Endodermal cell (in vitro differentiated cells): Measurements from ENCODE around the gene CREBBP. TPM values are rescaled to one million over a fixed set of nuclear protein-coding genes. Genes with fewer than 3 reads are reported as not detected.

ENCODE experiments used
- DNase-seq: peaks from one replicate; pipeline ENCODE4 v3.0.0-alpha.2; 2017
- H3K27ac ChIP-seq: 2 replicates; pipeline ENCODE4 v1.5.1; 2013; ENCODE audit warnings: mild to moderate bottlenecking, low read depth, low read length, moderate library complexity
- H3K27me3 ChIP-seq: 2 replicates; pipeline ENCODE4 v1.6.1; 2013; ENCODE audit warnings: mild to moderate bottlenecking, low read length, moderate library complexity; ENCODE audit not compliant: insufficient read depth, control insufficient read depth, poor library complexity, severe bottlenecking
- H3K36me3 ChIP-seq: 2 replicates; pipeline ENCODE4 v1.7.0; 2013; ENCODE audit warnings: mild to moderate bottlenecking, low read length, moderate library complexity; ENCODE audit not compliant: control insufficient read depth, insufficient read depth
- H3K4me1 ChIP-seq: one replicate; pipeline ENCODE4 v1.7.0; 2013; ENCODE audit warnings: low read length; ENCODE audit not compliant: control insufficient read depth, insufficient read depth
- H3K4me3 ChIP-seq: 2 replicates; pipeline ENCODE4 v1.5.1; 2013; ENCODE audit warnings: mild to moderate bottlenecking, low read length, moderate library complexity
- H3K9ac ChIP-seq: 2 replicates; pipeline ENCODE4 v1.6.1; 2013; ENCODE audit warnings: mild to moderate bottlenecking, low read length, moderate library complexity; ENCODE audit not compliant: poor library complexity, severe bottlenecking; ENCODE audit errors: extremely low read depth
- H3K9me3 ChIP-seq: 2 replicates; pipeline ENCODE4 v1.6.1; 2013; ENCODE audit warnings: mild to moderate bottlenecking, low read length, moderate library complexity; ENCODE audit not compliant: control insufficient read depth
- H3K27ac Mint-ChIP-seq: 2 replicates; pipeline ENCODE4 v1.8.0; 2020; ENCODE audit warnings: mixed read lengths
- H3K27me3 Mint-ChIP-seq: 2 replicates; pipeline ENCODE4 v1.8.0; 2021; ENCODE audit warnings: mild to moderate bottlenecking, mixed read lengths; ENCODE audit not compliant: insufficient read depth
- H3K36me3 Mint-ChIP-seq: 2 replicates; pipeline ENCODE4 v1.8.0; 2020; ENCODE audit warnings: low read depth, mixed read lengths
- H3K4me1 Mint-ChIP-seq: 2 replicates; pipeline ENCODE4 v1.8.0; 2020; ENCODE audit warnings: mixed read lengths
- H3K4me3 Mint-ChIP-seq: 2 replicates; pipeline ENCODE4 v1.8.0; 2020; ENCODE audit warnings: mild to moderate bottlenecking, moderate library complexity, mixed read lengths
- H3K9me3 Mint-ChIP-seq: 2 replicates; pipeline ENCODE4 v1.8.0; 2020; ENCODE audit warnings: mild to moderate bottlenecking, mixed read lengths
- CTCF ChIP-seq: fragments of 200-600 bp; sonication (generic); conservative IDR thresholded peaks from 2 replicates; pipeline ENCODE4 v1.5.0; 2021; ENCODE audit warnings: antibody characterized with exemption, mild to moderate bottlenecking
- WGBS, 2 experiments: methylation state at CpG; one replicate each; pipeline versions ENCODE4 v1.1.5 to v1.1.7; 2013; ENCODE audit warnings: missing lambda C conversion rate in 2 of 2, mixed read lengths in 1 of 2; ENCODE audit not compliant: insufficient coverage in 1 of 2, insufficient read length in 1 of 2; 5-methylcytosine and 5-hydroxymethylcytosine counted together
- total RNA-seq, 2 donors: library from RNA; stranded (reverse); fragmentation: NEBNext Ultra II Directional in 1 of 2; extraction: Animal tissue kit (Norgen Biotek cat#: 25700) in 1 of 2; gene quantifications; 2 replicates in 1 of 2; 3 replicates in 1 of 2; pipeline ENCODE4 v1.2.1, GENCODE V29; 2021

CREBBP gene
- total RNA-seq, 2 donors from 2014 or later = 71.1 to 103 TPM

- no peak overlapping the region for H3K27ac Mint-ChIP-seq
- H3K9me3 Mint-ChIP-seq = peaks cover 8% of the 10 kb centered on the region
- H3K36me3 ChIP-seq = peaks cover 43% of the 10 kb centered on the region
- TF ChIP-seq CTCF = no peak
- DNase-seq = no peak
- 98 to 100% methylated on average over 2 to 4 of the region's 5 CpGs for WGBS, 2 experiments
- H3K27me3 ChIP-seq = no peaks in the 10 kb centered on the region
- peaks cover 18% of the 10 kb centered on the region for H3K9me3 ChIP-seq
- peaks cover 10% of the 10 kb centered on the region for H3K4me1 Mint-ChIP-seq
- no peak overlapping the region for H3K9ac ChIP-seq
- H3K36me3 Mint-ChIP-seq = peaks cover 34% of the 10 kb centered on the region
- H3K4me3 Mint-ChIP-seq = no peak overlapping the region
- H3K27ac ChIP-seq = no peak overlapping the region
- H3K4me1 ChIP-seq = no peaks in the 10 kb centered on the region
- no peak overlapping the region for H3K4me3 ChIP-seq
- no peaks in the 10 kb centered on the region for H3K27me3 Mint-ChIP-seq
These were observed 42.5 kb downstream of the CREBBP start for GRCh38 chr16:3837851-3838586.

- no peak overlapping the region for H3K4me3 Mint-ChIP-seq
- H3K27me3 Mint-ChIP-seq = no peaks in the 10 kb centered on the region
- no peak overlapping the region for H3K27ac Mint-ChIP-seq
- peaks cover 4% of the 10 kb centered on the region for H3K4me1 Mint-ChIP-seq
- Histone ChIP-seq H3K9me3 (peaks cover 27% of the 10 kb centered on the region), H3K36me3 (peaks cover 55% of the 10 kb centered on the region), H3K4me3 (no peak overlapping the region), H3K9ac (no peak overlapping the region), H3K27ac (no peak overlapping the region), H3K4me1 (no peaks in the 10 kb centered on the region), H3K27me3 (no peaks in the 10 kb centered on the region)
- TF ChIP-seq CTCF = no peak
- H3K9me3 Mint-ChIP-seq = peaks cover 16% of the 10 kb centered on the region
- peaks cover 48% of the 10 kb centered on the region for H3K36me3 Mint-ChIP-seq
- DNase-seq = no peak
- 99 to 100% methylated on average over 3 of the region's 4 CpGs for WGBS, 2 experiments
These were observed 43.9 kb downstream of the CREBBP start for GRCh38 chr16:3836641-3837040.

- DNase-seq = no peak
- TF ChIP-seq CTCF = no peak
- WGBS, 2 experiments = 96 to 100% methylated on average over 1 to 6 of the region's 7 CpGs
- no peaks in the 10 kb centered on the region for H3K27me3 ChIP-seq
- no peak overlapping the region for H3K4me3 Mint-ChIP-seq
- H3K9me3 ChIP-seq = peaks cover 27% of the 10 kb centered on the region
- H3K4me1 ChIP-seq = no peaks in the 10 kb centered on the region
- no peak overlapping the region for H3K27ac Mint-ChIP-seq
- H3K36me3 Mint-ChIP-seq = peaks cover 51% of the 10 kb centered on the region
- H3K27ac ChIP-seq = no peak overlapping the region
- peaks cover 5% of the 10 kb centered on the region for H3K4me1 Mint-ChIP-seq
- H3K27me3 Mint-ChIP-seq = no peaks in the 10 kb centered on the region
- H3K9ac ChIP-seq = no peak overlapping the region
- H3K36me3 ChIP-seq = peaks cover 56% of the 10 kb centered on the region
- peaks cover 16% of the 10 kb centered on the region for H3K9me3 Mint-ChIP-seq
- H3K4me3 ChIP-seq = no peak overlapping the region
These were observed 45.4 kb downstream of the CREBBP start for GRCh38 chr16:3835089-3835602.
